ENCODE results near the gene PDE3B.
"Not testable (repeated sequence)": the region's sequence is repeated elsewhere in the genome, so short reads cannot be mapped to it uniquely, and the experiment has no call there.

The PDE3B gene

DNA sequence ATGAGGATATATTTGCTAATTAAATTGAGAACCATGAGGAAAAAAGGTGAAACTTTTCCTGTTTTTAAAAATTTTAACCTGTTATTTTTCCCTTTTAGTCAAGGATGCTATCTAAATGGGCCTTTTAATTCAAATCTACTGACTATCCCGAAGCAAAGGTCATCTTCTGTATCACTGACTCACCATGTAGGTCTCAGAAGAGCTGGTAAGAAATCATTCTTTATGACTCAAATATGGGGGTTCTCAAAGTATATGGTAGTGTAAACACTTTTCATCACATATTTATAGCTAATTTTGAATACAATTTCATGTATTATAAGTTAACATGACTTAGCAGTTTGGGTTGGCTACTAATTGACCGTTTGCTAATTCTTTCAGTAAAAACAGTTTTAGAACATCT, 160.2 kb downstream of the PDE3B start:
- no peak for DNase-seq (ENCODE audit: low read depth, low spot score)

DNA sequence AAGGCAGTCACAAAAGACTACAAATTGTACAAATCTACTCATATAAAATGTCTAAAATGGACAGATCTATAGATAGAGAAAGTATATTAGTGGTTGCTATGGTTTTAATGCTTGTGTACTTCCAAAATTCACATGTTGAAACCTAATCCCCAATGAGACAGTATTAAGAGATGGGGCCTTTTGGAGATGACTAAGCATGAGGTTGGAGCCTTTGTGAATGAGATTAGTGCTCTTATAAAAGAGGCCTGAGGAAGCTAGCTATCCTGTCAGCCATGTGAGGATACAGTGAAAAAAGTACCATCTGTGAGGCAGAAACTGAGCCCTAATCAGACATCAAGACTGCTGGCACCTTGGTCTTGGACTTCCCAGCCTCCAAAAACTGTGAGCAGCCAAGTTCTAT, 165.9 kb downstream of the PDE3B start:
- no peak for DNase-seq (ENCODE audit: low read depth, low spot score)

DNA sequence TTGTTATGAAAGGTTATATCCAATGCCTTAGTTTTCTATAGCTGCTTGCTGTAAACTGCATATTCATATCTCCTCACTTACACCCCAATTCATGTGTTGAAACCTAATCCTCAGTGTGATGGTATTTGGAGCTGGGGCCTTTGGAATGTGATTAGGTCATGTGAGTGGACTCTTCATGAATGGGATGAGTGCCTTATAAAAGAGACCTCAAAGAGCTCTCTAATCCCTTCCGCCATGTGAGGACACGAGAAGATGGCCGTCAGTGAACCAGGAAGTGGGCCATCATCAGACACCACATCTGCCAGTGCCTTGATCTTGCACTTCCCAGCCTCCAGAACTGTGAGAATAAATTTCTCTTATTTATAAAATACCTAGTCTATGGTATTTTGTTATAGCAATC, 169.2 kb downstream of the PDE3B start:
- no peak for DNase-seq (ENCODE audit: low read depth, low spot score)

DNA sequence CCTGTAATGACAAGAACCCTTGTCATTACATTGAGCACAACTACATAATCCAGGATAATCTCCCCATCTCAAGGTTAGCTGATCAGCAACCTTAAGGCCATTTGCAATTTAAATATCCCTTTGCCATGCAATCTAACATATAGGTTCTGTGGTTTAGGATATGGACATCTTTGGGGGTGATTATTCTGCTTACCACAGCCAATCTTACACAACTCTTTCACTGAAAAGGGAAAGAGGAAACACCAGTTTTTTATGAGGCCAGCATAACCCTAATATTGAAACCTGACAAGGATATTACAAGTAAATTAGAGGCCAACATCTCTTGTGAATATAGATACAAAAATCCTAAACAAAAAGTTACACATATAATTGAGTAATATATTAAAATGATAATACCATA, 169.9 kb downstream of the PDE3B start:
- no peak for DNase-seq (ENCODE audit: low read depth, low spot score)

DNA sequence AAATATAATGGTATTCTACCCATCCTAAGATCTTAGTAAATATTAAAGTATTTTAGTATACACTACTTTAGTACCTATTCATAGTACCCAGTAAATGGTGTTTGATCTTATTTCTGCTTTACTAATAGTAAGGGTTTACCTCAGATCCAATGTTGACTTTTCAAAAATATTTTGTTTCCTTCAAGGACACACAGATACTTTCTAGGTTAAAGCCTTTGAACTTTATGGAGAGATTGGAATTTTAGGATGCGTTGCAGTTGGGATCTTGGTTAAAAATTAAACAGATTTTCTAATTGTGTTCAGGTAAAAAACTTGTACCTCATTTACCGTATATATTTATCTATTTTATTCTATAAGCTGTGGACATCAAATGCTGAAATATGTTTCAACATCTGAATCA, 175.2 kb downstream of the PDE3B start:
- no peak for DNase-seq (ENCODE audit: low read depth, low spot score)

DNA sequence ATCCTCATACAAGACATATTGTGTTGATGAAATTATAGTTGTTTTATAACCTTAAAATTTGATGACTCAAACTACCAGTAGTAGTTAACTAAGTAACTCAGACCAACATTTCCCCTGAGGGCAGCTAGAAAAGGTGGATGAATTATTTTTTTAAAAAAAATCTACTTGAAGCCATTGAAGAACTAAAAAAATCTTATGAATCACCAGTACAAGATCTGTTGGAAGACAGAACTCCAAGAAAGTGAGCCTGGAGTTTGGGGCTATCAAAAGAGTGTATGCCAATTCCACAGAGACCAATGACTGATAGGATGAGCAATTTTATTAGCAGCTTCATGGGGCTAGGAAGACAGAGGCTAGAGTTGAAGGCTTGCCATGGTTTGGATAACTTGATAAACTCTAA, 176.0 kb downstream of the PDE3B start:
- DNase-seq (ENCODE audit: low read depth, low spot score): no peak

DNA sequence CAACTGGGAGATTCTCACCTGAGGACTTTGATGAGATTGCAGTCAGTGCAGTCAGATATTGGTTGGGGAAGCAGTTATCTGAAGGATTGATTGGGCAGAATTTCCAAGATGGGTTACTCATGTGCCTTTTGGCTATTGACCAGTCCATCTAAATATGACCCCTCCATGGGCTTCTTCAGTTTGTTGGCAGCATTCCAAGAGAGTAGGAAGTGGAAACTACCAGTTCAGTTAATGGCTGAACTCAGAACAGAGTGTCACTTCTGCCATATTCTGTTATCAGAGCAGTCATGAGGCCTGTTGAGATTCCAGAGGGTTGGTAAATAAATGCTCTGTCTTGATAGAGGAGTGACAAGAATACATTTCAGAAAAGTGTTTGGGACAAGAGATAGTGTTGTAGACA, 177.4 kb downstream of the PDE3B start:
- no peak for DNase-seq (ENCODE audit: low read depth, low spot score)

DNA sequence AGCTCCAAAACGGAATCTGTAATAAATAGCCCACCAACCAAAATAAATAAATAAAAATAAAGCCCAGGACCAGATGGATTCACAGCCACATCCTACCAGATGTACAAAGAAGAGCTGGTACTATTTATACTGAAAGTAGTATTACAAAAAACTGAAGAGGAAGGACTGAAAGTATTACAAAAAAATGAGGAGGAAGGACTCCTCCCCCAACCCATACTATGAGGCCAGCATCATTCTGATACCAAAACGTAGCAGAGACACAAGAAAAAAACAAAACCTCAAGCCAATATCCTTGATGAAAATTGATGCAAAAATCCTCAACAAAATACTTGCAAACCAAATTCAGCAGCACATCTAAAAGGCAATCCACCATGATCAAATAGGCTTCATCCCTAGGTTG, 183.0 kb downstream of the PDE3B start:
- DNase-seq (ENCODE audit: low read depth, low spot score): no peak

DNA sequence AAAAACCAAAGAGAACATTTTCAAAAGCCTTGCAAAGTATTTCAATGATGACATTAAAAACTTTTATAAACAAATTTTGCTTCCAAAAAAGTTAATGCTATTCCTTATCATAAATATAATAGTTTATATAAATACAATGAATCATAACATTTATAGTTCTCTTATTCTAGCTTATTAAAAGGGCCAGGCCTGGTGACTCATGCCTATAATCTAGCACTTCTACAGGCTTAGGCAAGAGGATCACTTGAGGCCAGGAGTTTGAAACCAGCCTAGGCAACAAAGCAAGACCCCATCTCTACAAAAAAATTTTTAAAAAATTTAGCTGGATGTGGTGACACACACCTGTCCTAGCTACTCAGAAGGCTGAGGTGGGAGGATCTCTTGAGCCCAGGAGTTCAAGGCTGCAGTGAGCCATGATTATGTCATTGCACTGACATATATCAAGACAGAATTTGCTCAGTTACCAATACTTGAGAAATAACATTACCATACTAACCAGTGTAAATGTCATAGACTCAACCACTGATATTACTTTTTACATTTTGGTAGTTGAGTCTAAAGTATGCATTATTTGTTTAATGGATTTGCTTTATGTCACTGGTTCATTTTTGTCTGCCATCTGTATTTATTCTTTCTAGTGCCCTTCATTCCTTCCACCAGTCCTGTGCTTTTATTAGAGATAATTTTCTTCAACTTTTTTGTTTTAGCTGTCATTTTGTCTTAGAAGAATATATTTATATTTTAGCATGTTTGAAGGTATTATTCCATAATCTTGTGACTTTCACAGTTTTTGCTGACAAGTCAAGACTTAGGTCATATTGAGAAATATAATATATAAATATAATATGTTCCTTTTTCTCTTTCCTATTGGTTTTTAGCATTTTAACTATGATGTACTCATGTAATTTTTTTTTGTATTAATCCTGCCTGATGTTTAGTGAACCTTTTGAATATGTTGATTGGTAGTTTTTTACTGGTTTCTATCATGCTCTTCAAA, 192.2 kb downstream of the PDE3B start:
- DNase-seq (ENCODE audit: low read depth, low spot score): no peak

DNA sequence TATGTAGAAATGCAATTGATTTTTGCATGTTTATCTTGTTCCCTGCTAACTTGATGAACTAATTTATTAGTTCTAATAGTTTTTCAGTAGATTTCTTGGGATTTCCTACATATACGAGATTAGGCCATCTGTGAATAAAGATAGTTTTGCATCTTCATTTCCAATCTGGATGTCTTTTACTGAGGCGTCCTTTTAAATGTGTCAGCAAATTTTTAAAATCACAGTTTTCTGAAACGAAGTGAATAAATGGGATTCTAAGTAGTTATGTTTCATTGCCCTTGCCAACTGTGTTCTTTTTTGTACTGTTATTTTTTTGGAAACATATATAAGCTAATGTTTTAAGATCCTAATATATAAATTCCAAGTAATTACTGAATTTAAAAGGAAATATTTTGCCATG, 198.4 kb downstream of the PDE3B start:
- DNase-seq (ENCODE audit: low read depth, low spot score): no peak

DNA sequence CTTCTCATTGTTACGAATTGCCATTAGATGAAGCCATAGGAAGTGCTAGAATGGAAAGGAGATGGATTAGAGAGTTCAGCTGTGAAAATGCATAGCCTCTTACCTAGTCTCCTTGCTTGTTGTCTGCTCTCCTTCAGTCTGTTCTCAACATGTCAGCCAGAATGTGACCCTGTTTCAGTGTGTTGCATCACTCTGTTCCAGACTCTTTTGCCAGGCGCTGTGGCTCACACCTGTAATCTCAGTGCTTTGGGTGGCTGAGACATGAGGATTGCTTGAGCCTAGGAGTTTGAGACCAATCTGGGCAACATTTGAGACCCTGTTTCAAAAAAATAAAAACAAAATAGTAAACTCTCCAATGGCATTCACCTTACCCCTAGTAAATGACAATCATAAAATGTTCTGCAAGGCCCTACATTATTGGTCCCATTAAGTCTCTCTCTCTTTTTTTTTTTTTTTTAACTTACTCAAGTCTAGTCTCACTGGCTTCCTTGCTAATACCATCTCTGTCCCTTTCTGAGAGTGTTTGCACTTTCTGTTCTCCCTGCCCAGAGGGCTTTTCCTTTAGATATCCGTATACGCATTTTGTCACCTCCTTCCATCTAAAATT, 209.1 kb downstream of the PDE3B start:
- DNase-seq (ENCODE audit: low read depth, low spot score): no peak

DNA sequence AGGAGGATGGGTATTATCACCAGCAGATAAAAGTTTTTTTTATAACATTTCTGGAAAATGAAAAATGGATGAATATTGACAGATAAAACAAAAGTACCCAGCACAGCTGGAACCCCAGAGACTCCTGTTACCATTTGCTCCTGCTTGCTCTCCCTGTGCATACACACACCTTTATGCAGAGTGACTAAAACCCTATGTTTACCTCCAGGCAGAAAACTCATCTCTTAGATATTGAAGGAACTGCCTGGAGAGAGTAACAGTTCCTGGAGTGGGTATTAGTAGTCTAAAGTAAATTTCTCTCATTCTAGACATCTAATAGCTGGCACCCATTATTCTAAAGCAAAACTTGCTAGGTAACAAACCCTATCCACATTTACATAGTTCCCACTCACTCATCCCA, 210.5 kb downstream of the PDE3B start:
- DNase-seq (ENCODE audit: low read depth, low spot score): no peak

GRCh38 chr11:14855890-14856289, 212.3 kb downstream of the PDE3B start:
- no peak for DNase-seq (ENCODE audit: low read depth, low spot score)

DNA sequence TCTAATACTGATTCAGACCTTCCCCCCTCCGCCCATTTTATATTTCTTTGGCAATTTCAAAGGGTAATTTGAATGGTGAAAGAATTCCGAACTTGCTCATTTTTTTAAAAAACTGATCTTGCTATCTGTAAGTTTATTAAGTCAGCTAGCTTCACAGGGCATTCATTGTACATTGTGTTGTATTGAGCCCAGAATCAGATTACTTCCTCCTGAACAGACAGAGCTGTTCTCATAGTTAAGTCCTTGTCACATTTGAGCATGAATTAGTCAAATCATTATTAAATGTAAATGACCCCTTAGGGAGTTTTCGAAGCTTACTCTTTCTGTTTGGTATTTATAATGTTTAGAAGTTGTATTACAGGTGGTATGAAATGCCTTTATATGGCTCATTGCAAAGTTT, 214.0 kb downstream of the PDE3B start:
- DNase-seq (ENCODE audit: low read depth, low spot score): no peak

DNA sequence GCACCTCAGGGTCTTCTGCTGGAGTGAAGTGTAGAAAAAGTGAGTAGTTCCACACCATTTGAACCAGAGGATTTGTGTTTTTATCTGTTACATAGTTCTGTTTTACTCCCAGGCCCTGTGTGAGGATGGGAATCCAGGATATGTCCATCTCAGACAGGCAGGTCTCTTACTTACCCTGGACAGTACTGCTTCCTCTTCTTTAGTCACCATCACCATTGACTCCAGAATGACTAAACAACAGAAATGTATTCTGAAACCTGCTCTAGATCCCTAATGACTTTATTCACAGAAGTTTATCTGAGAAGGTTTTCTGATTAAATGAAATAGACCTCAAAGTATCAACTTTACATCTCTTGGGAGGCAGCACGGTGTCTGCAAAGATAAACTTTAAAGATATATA, 214.8 kb downstream of the PDE3B start:
- DNase-seq (ENCODE audit: low read depth, low spot score): no peak

DNA sequence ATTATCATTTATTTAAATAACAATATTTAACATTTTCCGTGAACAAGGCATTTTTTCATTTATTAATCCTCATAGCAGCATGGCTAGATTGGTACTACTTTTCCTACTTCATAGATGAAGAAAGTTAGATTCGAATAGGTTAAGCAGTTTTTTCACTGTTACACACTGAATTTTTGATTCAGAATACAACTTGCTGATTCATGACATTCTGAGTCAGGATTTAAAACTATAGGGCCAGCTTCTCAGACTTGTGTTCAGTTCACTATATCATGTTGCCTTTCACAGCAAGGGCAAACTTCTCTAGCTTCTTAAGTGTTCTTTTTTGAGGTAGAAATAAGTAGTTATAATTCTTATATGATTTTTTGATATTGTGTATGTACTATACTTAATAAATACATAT, 216.9 kb downstream of the PDE3B start:
- DNase-seq (ENCODE audit: low read depth, low spot score): no peak

DNA sequence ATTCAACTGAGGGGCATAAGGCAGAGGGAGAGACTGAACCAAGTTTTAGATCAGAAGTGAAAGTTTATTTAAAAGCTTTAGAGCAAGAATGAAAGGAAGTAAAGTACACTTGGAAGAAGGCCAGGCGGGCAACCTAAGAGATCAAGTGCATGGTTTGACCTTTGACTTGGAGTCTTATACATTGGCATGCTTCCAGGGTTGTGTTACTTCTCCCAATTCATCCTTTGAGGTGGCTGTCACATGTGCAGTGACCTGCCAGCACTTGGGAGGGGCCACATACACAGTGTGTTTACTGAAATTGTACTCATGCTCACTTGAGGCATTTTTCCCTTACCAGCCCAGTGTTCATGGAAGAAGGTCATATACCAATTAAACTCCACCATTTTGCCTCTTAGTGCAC, 218.1 kb downstream of the PDE3B start:
- no peak for DNase-seq (ENCODE audit: low read depth, low spot score)

DNA sequence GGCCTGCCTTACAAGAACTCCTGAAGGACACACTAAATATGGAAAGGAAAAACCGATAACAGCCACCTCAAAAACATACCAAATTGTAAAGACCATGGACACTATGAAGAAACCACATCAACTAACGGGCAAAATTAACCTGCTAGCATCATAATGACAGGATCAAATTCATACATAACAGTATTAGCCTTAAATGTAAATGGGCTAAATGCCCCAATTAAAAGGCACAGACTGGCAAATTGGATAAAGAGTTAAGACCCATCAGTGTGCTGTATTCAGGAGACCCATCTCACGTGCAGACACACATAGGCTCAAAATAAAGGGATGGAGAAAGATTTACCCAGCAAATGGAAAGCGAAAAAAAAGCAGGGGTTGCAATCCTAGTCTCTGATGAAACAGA, 220.2 kb downstream of the PDE3B start:
- not testable (repeated sequence) for DNase-seq (ENCODE audit: low read depth, low spot score)

DNA sequence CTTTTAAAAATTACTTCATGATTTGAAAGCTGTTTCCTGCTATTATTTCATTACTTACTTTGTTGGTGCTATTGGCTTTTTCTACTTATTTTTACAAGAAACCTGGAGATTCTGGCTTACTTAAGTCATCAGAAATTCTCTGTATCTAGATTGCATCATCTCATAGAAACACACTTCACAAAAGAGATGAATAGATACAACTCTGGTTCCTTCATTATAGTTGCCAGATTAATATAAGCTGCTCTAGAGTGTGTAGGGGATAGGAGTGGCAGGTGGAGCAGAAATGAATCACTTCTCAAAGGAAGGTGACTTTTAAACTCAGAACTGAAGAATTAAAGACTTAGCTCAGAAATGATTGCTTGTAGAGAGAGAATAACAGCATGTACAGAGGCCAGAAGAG, 228.4 kb downstream of the PDE3B start:
- no peak for DNase-seq (ENCODE audit: low read depth, low spot score)

DNA sequence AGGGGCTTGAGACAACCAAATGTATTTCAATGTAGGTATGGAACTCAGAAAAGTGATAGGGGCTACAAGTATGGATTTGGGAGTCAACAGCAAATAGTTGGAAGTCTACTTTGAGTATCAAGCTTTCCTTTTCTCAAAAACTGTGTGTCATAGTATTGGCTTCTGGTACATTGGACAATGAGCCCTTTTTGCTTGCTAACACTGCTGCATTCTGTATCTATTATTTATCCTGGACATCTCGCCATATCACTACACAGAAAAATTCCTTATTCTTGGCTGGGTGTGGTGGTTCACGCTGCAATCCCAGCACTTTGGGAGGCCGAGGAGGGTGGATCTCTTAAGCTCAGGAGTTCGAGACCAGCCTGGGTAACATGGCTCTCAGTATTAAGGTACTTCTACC, 230.0 kb downstream of the PDE3B start:
- no peak for DNase-seq (ENCODE audit: low read depth, low spot score)

DNA sequence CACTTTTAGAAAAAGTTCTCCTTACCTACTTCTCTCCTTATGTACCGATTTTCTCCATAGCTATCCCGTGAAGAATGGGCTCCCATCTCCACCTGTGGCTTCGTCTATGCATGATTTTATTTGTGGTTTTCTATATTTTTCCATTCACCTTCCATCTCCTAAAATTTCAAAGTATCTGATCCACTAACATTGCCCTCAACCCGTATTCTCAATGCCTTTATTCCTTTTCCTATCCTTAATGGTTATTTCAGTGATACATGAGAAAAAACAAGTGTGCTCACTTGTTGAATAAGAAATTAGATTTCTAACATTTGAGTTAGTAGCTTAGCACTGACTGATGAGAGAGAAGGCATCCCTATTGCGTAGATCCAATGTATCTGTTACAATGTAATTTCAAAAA, 231.6 kb downstream of the PDE3B start:
- DNase-seq (ENCODE audit: low read depth, low spot score): no peak

GRCh38 chr11:14881576-14882193, 238.1 kb downstream of the PDE3B start:
- DNase-seq (ENCODE audit: low read depth, low spot score): no peak

DNA sequence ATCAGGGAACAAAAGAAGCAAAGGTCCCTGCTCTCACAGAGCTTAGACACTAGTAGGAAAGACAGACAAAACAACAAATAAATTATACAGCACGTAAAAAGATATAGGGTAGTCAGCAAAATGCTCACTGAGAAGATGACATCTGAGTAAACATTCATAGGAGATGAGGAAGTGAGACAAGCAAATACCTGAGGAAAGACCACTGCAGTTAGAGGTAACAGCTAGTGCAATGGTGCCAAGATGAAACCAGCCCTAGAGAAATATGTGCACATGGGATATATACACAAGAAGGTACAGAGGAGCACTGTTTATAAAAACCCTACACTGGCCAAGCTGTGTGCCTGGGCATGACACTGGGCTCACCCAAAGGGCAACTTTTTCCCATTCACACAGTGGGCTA, 238.6 kb downstream of the PDE3B start:
- DNase-seq (ENCODE audit: low read depth, low spot score): no peak
